Medulla oblongata (tissue), 1 donor: ENCODE data around the gene TRIM65.
"Not testable (repeated sequence)": the region's sequence is repeated elsewhere in the genome, so short reads cannot be mapped to it uniquely, and the experiment has no call there.

Experiments used
- DNase-seq: peaks from one replicate; pipeline ENCODE4 v3.0.0-alpha.2; 2015; ENCODE audit errors: extremely low spot score

TRIM65 gene

GRCh38 chr17:75876190-75876937, 20.4 kb downstream of the TRIM65 start:
- no peak for DNase-seq

GRCh38 chr17:75875940-75876189, 20.9 kb downstream of the TRIM65 start:
- no peak for DNase-seq

DNA sequence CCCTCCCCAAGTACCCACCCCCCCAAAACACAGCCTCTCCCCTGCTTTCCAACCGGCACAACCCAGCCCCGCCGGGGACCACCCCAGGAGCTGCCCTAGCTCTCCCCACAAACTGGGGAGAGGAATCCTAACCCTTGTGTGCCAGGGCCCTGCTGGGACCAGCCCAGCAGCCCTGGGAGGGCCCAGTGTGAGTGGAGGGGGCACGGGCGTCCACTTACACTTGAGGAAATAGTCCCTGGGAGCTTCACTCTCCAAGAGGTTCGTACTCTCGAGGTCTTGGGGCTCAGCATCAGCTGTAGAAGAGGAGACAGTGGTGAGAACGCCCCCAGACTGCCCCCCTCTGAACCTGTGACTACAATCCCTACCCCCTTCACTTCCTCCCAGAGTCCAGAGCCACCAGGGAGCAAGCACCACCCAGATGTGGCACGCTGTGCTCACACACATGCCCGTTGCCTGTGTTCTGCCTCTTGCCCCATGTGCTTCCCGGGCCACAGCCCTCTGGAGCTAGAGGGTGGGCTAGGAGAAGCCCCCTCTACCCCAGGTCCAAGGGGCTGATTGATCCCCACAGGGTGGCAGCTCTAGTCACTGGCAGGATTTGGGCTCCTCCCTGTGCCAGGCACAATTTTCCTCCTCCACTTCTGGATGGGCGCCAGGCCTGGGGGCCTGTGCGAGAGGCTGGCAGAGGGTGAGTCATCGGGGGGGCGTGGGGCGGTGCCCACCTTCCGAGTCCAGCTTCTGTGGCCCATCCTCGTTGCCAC, 21.4 kb downstream of the TRIM65 start:
- DNase-seq = peak; percentile 64

DNA sequence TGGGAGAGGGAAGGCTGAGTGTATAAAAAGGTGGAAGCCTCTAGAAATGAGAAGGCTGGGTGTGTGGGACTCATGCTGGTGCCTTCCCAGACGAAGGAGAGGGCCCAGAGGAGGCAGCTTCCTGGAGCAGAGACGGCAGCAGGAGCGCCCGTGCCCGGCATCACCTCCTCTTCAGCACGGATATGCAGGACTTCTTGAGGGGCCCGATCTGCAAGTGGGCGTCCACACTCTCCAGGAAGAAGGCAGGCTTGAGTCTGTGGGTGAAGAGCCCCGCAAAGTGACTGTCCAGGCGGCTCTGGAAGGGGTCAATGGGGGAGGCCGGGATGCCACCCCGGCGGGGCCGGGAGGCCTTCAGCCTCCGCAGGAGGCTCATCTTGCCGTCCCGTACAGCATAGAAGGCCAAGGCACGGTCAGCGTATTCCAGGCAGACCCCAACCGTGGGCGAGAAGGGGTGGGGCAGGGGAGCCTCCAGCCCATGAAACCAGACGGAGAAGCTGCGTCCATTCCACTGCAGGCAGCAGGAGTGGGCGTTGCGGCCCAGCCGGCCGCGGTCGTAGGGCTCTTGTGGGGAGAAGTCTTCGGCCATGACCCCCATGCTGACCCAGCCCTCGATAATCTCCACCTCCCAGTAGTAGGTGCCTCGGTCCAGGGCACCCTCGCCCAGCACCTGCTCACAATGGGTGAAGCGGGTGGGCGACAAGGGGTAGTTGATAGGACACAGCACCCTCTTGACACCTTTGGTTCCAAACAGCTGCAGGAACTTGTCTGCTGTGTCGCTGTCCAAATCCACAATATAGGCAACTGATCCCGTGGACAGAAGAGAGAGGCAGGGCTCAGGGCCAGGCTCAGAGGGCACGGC, 22.2 kb downstream of the TRIM65 start:
- DNase-seq = no peak

GRCh38 chr17:75873587-75874322, 23.0 kb downstream of the TRIM65 start:
- no peak for DNase-seq

DNA sequence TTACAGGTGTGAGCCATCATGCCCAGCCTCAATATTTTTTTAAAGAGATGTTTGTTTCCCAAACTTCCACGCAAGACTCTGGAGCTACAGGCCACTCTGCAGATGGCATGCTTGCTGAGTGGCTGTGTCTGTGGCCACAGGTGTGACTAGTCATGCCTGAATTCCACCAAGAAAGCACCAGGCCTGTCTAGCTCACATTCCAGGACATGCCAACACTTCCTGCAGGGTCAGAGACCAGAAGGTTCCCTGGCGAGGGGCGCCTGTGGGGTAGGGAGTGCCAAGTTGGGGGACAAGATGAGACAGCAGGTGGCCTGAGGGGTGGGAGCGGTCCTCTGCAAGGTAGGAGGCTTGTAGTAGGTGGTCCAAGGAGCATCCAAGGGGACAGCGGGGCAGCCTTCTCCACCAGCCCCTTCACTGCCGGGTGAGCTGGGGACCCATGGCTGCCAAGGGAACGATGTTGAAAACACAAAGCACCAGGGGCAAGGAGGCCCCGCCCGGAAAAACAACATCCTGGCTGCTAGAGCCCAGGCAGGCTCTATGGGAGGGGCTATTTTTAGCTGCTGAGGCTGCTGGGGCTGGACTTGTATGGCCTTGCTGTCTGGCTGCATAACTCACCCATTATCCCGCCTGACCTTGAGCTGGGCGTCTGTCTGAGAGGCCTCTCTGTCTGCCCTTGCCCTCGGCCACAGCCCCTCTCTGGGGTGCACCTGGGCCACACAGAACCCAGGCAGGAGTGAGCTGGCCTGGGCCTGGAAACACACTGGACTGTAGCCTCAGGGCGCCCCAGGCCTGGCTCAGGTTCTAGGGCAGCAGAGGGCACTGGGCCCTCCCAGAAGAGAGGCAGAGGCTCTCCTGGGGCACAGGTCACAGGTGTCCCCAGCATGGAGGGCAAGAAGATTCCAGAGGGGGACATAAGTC, 24.1 kb downstream of the TRIM65 start:
- peak; percentile 68 for DNase-seq

DNA sequence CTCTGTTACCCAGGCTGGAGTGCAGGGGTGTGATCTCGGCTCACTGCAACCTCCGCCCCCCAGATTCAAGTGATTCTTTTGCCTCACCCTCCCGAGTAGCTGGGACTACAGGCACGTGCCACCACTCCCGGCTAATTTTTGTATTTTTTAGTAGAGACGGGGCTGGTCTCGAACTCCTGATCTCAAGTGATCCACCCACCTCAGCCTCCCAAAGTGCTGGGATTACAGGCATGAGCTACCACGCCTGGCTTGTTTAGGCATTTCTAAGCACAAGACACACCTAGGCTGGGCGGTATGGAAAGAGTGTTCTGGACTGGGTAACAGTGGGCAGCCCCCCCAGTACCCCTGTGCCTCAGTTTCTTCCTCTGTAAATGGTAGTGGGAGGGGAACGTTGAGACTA, 26.5 kb downstream of the TRIM65 start:
- DNase-seq = not testable (repeated sequence)

DNA sequence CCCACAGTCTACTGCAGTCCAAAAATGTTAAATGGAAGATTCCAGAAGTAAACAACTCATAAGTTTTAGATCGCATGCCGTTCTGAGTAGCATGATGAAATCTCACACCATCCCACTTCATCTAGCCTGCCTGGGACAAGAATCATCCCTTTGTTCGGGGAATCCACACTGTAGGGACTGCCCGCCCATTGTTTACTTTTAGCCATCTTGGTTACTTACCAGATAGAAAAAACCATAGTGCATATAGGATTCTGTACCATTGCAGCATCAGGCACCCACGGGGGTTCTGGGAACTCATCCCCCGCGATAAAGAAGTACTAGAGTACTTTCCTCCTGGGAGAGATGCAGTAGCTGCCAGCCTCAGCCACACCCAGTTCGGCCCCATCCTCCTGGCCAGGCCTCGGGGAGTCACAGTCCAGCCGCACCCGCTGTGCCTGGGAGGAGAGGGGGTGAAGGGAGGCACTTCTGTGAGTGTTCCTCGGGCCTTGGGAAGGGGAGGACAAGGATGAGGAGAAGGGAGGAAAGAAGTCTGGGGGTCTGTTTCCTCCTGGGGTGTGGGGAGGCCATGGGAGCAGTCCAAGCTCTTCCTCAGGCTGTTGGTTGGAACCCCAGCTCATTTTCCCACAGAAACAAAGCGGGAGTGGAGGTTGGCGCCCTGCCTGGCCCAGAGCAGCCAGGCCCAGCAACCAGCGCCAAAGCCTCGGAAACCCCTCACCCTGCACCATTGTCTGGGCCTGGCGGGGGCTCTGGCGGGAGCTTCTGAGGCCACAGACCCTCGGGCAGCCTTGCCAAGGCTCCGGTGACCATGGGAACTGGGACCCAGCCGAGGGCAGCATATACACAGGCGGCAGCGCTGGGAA, 27.2 kb downstream of the TRIM65 start:
- peak; percentile 87 for DNase-seq

GRCh38 chr17:75868730-75869281, 27.9 kb downstream of the TRIM65 start:
- not testable (repeated sequence) for DNase-seq

DNA sequence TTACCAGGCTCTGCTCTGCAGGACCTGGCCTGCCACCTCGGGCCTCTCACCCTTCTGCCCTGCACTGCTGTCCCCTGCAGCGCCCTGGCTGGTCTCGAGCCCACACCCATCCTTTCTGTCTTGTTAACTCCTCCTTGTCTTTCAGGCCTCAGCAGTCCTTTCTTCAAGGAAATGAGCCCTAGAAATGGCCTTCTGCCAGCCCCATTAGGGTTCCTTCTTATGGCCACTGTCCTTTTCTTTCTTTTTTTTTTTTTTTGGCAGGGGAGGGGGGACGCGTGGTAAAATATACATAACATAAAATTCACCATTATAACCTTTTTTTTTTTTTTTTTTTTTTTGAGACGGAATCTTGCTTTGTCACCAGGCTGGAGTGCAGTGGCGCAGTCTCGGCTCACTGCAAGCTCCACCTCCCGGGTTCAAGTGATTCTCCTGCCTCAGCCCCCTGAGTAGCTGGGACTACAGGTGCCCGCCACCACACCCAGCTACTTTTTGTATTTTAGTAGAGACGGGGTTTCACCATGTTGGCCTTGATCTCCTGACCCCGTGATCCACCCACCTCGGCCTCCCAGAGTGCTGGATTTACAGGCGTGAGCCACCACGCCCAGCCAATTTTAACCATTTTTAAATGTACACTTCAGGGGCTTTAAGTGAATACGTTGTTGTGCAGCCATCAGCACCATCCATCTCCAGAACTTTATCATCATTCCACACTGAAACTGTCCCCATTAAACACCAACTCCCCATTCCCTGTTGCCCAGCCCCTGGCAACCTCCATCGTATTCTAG, 31.2 kb downstream of the TRIM65 start:
- not testable (repeated sequence) for DNase-seq

- DNase-seq = not testable (repeated sequence)
Observed at GRCh38 chr17:75864887-75865286, 31.9 kb downstream of the TRIM65 start.

DNA sequence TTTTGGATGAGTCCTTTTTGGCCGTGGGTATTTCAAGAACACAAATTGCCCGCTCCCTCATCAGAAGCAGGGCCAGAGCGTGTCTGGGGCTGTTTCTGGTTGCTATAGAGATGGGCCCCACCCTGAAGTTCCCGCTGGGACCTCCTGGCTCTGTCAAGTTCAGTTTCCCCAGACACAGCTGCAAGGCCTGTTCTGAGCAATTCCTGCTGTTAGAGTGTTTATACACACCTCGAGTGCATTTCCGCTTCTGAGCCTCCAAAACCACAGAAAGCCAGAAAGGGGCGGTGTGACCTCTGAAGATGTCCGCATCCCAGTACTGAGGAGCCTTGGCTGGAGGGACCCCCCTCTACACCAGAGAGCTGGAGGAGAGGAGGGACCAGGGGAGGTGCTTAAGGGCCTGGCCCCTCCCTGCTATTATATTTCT, 32.3 kb downstream of the TRIM65 start:
- DNase-seq = peak; percentile 24

GRCh38 chr17:75861927-75862317, 34.8 kb downstream of the TRIM65 start:
- no peak for DNase-seq

DNA sequence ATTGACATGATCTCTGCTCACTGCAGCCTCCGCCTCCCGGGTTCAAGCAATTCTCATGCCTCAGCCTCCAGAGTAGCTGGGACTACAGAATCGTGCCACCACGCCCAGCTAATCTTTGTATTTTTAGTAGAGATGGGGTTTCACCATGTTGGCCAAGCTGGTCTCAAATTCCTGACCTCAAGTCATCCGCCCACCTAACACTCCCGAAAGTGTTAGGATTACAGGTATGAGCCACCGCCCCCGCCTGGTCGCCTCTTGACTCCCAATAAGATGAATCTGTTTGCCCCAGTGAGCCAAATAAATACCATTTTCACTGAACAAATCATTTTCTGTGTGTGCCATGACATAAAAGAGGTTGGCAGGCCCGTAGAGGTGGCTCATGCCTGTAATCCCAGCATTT, 37.4 kb downstream of the TRIM65 start:
- not testable (repeated sequence) for DNase-seq

DNA sequence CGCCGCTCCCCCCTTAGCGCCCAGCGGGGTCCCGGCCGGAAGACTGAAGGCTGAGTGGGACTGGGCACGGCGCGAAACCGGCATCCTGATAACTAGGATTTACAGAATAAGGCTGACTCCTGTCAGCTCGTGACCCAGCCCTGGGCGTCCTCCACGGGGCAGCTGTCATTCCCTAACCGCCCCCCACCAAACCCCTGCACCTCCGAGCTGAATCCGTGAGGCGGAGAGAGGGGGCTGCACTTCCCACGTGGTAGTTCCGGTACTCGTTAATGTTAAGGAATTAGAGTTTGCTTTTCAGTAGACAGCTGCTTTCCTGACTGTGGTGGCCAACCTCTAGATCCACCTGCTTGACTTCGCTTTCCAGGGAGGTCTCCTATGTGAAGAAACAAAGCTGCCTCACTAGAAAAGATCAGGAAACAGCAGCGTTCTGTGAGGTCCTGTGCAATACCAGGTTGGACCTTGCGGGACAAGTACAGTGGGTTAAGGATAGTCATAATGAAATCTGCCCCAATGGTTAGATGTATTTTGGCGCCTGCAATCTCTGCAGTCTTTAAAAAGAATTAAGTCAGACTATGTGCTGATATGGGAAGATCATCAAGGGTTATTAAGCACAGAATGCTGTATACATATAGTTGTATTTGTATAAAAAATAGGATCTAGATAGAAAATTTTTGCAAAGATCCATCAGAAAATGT, 40.5 kb downstream of the TRIM65 start:
- peak; percentile 57 for DNase-seq

DNA sequence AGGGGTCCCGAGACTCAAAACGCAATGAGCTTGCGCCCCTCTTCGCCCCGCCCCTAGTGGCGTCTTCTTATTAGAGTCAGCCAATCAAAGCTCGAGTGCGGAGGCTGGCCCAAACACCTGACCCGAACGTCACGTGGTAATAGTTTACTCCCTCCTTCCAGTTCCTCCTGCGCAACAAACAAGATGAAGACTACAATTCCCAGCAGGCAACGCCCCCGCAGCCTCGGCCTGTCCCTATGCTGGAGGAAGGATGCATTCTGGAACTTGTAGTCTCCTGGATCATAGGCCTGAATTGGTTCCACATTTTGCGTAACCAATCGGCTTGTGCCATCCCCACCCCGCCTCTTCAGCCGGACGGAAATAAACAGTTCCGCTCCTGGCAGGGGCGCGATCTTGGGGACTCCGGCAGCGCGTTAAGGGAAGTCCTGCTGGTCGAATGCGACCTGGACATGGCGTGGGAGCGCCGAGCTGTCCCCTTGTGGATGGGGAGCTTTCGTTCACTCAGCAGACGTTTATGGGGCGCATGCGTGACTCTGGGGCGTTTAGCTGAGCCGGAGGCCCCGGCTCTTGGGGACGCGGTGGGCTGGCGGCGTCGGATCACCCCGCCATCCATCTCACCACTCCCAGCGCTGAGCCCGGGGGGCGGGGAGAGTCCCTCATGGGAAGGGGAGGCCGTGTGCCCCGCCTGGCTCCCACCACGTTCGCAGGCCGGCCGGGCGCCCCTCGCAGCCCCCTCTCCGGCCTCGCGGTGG, 41.3 kb downstream of the TRIM65 start, which contains the start of gene WBP2:
Gene WBP2, minus strand, starts transcription at position 26 of the 752 bp plus-strand sequence. CDS start 38 bp downstream, outside the sequence.
- peak; percentile 100 for DNase-seq

- DNase-seq = no peak
Observed at GRCh38 chr17:75854881-75855309, 41.9 kb downstream of the TRIM65 start.
